T-helper 1 cell treated with Interleukin-12 subunit alpha and Interleukin-12 subunit beta and Interleukin-4 antibody, amounts not matched to agents 30 μg/mL and 1 μg/mL, for 36 hours (primary cell): Measurements from ENCODE around the gene FAM32A.

ENCODE experiments used
- H3K27ac Mint-ChIP-seq: one replicate; pipeline ENCODE4 v1.8.0; 2021; ENCODE audit warnings: mild to moderate bottlenecking, mixed read lengths
- H3K27me3 Mint-ChIP-seq: one replicate; pipeline ENCODE4 v1.8.0; 2021; ENCODE audit warnings: low read depth, mixed read lengths
- H3K36me3 Mint-ChIP-seq: one replicate; pipeline ENCODE4 v1.8.0; 2021; ENCODE audit warnings: low read depth, mixed read lengths
- H3K4me1 Mint-ChIP-seq: one replicate; pipeline ENCODE4 v1.8.0; 2021; ENCODE audit warnings: low read depth, mixed read lengths
- H3K4me3 Mint-ChIP-seq: one replicate; pipeline ENCODE4 v1.8.0; 2021; ENCODE audit warnings: mild to moderate bottlenecking, moderate library complexity, mixed read lengths
- H3K9me3 Mint-ChIP-seq: one replicate; pipeline ENCODE4 v1.8.0; 2021; ENCODE audit warnings: mixed read lengths

The FAM32A gene

DNA sequence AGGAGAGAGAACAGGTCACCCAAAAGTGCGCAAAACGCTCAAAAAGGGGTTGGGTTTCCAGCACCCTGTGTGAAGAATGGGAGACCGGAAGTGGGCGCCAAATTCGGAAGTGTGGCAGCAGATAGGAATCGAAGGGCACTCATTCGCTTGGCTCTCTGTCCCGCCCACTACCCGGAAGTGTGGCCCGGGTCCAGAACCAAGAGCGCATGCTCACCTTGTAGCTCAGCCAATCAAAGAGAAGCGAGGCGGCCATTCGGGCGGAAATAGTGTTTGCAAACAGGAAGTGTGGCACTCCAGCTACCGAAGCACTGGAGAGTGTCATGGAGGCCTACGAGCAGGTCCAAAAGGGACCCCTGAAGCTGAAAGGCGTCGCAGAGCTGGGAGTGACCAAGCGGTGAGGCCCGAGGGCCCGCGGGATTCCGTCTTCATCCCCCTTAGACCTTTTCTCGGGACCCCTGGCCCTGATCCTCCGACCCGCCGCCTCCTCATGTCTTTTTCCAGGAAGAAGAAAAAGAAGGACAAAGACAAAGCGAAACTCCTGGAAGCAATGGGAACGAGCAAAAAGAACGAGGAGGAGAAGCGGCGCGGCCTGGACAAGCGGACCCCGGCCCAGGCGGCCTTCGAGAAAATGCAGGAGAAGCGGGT, at the start of gene FAM32A:
FAM32A (plus strand) TSS at position 288 of the 645 bp plus-strand sequence; CDS start at position 321, 33 bp downstream.
- Mint-ChIP-seq H3K4me1 (peaks cover 28% of the 10 kb centered on the region), H3K4me3 (peak within 1 kb of the TSS; percentile 88), H3K9me3 (no peaks in the 10 kb centered on the region)

DNA sequence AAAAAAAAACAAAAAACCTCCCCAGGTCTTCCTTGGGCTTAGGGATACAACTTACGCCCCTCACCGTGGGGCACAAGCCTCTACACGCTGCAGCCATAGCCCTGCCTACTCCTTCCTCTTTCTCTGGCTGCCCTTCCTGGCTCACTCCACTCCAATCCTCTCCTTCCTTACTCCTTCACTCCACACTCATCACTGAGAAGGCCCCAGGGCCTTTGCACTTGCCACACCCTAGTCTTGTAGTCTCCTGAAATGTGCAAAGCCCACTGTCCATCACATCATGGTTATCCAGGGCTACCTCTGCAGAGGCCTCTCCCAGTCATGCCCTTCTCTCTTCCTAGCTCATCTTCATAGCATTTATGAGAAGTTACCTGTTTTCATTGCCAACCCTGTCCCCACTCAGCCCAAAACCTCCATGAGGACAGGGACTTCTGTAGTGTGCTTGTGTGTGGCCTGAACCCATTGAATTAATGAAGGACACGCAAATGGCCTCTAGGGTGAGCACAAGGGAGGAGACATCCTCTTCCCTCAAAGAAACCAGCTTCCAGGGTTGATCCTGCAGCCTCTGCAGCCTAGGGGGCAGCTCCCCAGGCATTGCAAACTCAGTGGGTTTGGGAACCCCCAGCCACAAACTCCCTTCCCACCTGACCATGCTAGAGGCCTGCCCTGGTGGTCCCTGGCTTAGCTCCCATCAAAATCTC, 49.6 kb upstream of the FAM32A start:
- Mint-ChIP-seq H3K36me3 (peaks cover 43% of the 10 kb centered on the region), H3K9me3 (peaks cover 11% of the 10 kb centered on the region), H3K27ac (no peak overlapping the region)

More for the DNA sequence above, at the start of gene FAM32A:
- Mint-ChIP-seq H3K27ac (peak within 1 kb of the TSS; percentile 86), H3K27me3 (no peaks in the 10 kb centered on the region), H3K36me3 (peaks cover 26% of the 10 kb centered on the region)

DNA sequence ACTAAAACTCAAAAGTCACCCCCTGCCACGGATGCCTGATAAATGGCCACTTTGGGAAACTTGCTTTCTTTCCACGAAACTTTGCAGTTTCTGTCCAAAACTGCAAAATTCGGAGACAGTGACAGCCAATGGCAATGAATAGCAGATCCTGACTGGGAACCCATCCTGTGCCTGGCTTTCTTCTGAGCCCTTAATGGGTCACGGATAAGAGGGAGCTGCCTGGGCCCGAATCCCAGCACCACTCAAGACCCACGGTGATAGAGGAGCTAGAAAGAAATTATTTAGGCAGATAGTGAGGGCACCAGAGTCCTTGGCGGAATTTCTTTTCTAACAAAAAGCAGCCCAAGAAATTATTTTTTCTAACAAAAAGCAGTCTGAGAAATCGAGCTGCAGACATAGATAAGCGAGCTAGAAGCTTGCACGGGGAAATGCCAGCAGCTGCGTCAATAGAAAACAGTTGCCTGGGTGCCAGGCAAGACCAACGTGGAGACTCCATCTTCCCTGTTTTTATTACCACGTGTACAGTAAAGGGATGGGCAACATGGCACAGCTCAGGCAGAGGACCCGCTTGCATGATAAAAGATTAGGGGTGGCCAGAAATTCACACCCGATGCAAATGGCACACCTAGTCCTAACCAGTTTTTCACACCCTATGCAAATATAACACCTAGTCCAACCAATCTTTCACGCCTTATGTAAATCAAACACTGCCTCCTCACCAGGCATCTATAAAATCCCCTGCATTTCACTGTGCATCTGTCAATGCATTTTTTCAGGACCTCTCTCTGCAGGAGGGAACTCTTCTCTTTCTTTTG, 48.8 kb upstream of the FAM32A start:
- peaks cover 6% of the 10 kb centered on the region for H3K9me3 Mint-ChIP-seq
- no peaks in the 10 kb centered on the region for H3K27me3 Mint-ChIP-seq
- peaks cover 37% of the 10 kb centered on the region for H3K36me3 Mint-ChIP-seq
- H3K27ac Mint-ChIP-seq: no peak overlapping the region
- no peak overlapping the region for H3K4me3 Mint-ChIP-seq
- peaks cover 28% of the 10 kb centered on the region for H3K4me1 Mint-ChIP-seq

More for the DNA sequence above, 49.6 kb upstream of the FAM32A start:
- Mint-ChIP-seq H3K4me1 (peaks cover 22% of the 10 kb centered on the region), H3K4me3 (no peak overlapping the region), H3K27me3 (no peaks in the 10 kb centered on the region)

DNA sequence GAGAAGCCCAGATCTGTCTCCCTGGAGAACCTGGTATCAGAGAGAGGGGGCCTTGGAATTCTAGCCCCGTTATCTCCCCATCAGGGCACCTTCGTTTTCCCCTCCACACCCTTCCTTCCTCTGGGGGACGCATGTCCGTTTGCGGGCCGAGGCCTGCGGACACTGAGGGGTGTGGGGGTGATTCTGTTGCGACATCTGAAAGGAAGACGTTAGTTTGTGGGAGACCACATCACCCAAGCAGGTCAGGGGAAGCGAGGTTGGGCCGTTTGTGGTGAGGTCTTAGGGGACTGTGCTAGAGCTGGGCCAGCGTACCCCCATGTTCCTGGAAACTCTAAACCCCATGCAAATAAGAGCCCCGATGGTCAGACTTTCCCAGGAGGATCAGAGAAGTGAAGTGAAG, 45.5 kb upstream of the FAM32A start:
- peaks cover 15% of the 10 kb centered on the region for H3K36me3 Mint-ChIP-seq
- no peaks in the 10 kb centered on the region for H3K27me3 Mint-ChIP-seq
- H3K4me3 Mint-ChIP-seq: peak overlapping the region; percentile 26
- peaks cover 36% of the 10 kb centered on the region for H3K4me1 Mint-ChIP-seq
- H3K9me3 Mint-ChIP-seq: peaks cover 3% of the 10 kb centered on the region
- peak overlapping the region; percentile 71 for H3K27ac Mint-ChIP-seq

DNA sequence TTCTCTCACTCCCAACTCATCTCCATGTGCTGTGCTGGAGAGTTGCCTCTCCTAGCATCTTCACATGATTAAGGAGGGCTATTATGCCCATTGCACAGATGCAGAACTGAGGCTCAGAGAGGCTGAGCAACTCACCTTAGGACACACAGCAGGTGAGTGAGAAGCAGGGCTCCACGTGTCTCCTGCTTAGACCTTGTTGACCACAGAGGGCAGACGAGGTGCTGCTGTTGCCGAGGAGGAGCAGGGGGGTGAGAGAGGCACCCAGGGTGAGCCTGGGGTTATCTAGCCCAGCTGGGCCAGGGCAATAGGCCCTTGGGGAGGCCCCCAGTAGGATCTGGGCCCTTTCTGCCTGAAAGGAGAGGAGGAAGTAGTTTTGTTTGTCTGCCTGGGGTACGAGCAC, 44.2 kb upstream of the FAM32A start:
- H3K27me3 Mint-ChIP-seq: no peaks in the 10 kb centered on the region
- peaks cover 14% of the 10 kb centered on the region for H3K36me3 Mint-ChIP-seq
- H3K27ac Mint-ChIP-seq: peak overlapping the region; percentile 8
- H3K9me3 Mint-ChIP-seq: peaks cover 3% of the 10 kb centered on the region
- H3K4me1 Mint-ChIP-seq: peaks cover 42% of the 10 kb centered on the region
- H3K4me3 Mint-ChIP-seq: peak overlapping the region; percentile 35

DNA sequence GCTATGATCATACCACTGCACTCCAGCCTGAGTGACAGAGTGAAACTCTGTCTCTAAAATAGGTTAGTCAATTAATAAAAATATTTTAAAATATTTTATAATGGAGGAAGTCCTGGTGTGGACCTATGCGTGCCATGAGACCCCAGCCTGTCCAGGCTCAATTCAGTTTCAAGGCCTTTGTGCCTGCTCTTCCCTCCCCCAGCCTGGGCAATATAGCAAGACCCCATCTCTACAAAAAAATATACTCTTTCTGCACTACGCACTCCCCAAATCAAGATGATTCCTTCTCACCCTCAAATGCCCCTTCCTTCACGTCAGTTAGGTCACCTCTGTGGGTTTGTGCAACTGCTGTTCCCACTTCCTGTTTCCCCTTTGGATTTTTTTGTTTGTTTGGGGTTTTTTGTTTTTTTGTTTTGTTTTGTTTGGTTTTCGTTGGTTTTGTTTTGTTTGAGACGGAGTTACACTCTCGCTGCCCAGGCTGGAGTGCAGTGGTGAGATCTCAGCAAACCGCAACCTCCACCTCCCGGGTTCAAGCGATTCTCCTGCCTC, 43.1 kb upstream of the FAM32A start:
- H3K4me1 Mint-ChIP-seq: peaks cover 43% of the 10 kb centered on the region
- peaks cover 3% of the 10 kb centered on the region for H3K9me3 Mint-ChIP-seq
- peaks cover 18% of the 10 kb centered on the region for H3K36me3 Mint-ChIP-seq
- H3K4me3 Mint-ChIP-seq: peak overlapping the region; percentile 26
- peak overlapping the region; percentile 68 for H3K27ac Mint-ChIP-seq
- H3K27me3 Mint-ChIP-seq: no peaks in the 10 kb centered on the region

DNA sequence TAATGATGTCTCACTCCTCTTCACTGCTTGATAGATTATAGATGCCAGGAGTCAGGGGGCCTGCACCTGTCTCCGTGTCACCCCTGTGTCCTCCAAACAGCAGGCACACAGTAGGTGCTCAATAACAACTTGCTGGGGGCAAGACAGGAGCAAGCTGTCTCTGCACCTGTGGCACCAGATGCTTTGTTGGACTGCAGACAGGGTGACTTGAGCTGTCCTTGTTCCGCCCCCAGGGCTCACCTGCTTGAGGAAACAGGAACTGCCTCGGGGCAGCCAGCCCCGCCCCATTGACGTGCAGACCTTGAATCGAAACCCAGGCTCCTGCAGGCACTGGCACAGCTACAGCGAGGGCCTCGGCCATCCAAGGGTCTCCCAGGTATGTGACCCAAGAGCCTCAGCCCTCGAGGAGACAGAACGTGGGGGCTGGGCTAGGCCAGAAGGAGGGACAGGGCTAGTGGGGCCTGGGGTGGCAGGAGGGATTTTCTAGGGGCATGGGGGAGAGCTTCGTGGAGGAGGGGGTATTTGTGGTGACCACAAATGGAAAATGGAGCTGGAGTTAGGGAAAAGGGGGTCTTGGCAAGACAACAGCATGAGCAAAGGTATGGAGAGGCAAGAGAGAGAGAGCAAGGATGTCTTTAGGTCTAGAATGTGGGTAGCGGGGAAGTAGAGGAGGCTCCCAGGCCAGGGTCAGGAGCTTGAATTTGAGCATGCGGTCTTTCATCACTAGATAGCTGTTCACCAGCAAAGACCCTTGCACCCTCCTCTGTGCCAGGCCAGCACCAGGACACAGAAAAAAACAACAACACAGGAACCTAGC, 41.6 kb upstream of the FAM32A start, which contains the start of gene HSH2D:
HSH2D (plus strand) TSS at position 287 of the 817 bp plus-strand sequence. CDS start 5,066 bp downstream, outside the sequence.
- Mint-ChIP-seq H3K4me1 (peaks cover 43% of the 10 kb centered on the region), H3K27me3 (no peaks in the 10 kb centered on the region), H3K27ac (peak within 1 kb of the TSS; percentile 99), H3K36me3 (peaks cover 18% of the 10 kb centered on the region), H3K9me3 (peaks cover 3% of the 10 kb centered on the region), H3K4me3 (peak within 1 kb of the TSS; percentile 99)

DNA sequence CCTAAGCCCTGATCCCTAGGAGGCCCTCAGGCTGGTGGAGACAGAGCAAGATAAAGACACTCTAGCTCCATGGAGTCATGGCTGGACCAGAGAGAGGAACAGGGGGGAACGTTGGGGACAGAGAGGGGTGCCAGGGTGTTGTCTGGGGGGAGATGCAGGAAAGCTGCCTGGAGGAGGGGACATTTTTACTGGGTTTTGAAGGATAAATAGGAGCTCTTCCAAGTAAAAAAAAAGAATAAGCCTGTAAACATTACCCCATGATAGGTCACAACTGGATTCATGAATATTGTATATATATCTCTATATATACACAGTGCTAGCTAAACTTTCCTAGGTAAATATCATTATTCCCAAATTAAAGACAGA, 41.0 kb upstream of the FAM32A start:
- H3K36me3 Mint-ChIP-seq: peaks cover 23% of the 10 kb centered on the region
- peak overlapping the region; percentile 99 for H3K4me3 Mint-ChIP-seq
- H3K27ac Mint-ChIP-seq: peak overlapping the region; percentile 99
- H3K27me3 Mint-ChIP-seq: no peaks in the 10 kb centered on the region
- peaks cover 43% of the 10 kb centered on the region for H3K4me1 Mint-ChIP-seq
- H3K9me3 Mint-ChIP-seq: peaks cover 3% of the 10 kb centered on the region

DNA sequence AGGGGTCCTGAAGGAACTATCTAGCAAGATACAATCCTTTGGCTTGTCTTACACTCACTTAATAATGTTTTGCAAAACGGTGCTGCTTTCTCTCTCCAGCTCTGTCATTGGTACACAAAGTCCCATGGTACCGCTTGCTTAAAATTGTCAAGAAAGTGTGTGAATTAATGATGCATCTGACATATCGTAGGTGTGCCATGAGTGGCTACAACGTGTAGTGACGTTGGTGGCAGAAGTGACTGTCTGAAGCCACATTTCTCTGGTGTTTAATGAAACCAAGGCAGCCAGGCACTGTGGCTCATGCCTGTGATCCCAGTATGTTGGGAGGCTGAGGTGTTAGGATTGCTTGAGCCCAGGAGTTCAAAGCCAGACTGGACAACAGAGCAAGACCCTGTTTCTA, 39.1 kb upstream of the FAM32A start:
- Mint-ChIP-seq H3K36me3 (peaks cover 30% of the 10 kb centered on the region), H3K9me3 (peaks cover 3% of the 10 kb centered on the region), H3K4me3 (peak overlapping the region; percentile 99), H3K4me1 (peaks cover 42% of the 10 kb centered on the region), H3K27ac (peak overlapping the region; percentile 52), H3K27me3 (no peaks in the 10 kb centered on the region)

DNA sequence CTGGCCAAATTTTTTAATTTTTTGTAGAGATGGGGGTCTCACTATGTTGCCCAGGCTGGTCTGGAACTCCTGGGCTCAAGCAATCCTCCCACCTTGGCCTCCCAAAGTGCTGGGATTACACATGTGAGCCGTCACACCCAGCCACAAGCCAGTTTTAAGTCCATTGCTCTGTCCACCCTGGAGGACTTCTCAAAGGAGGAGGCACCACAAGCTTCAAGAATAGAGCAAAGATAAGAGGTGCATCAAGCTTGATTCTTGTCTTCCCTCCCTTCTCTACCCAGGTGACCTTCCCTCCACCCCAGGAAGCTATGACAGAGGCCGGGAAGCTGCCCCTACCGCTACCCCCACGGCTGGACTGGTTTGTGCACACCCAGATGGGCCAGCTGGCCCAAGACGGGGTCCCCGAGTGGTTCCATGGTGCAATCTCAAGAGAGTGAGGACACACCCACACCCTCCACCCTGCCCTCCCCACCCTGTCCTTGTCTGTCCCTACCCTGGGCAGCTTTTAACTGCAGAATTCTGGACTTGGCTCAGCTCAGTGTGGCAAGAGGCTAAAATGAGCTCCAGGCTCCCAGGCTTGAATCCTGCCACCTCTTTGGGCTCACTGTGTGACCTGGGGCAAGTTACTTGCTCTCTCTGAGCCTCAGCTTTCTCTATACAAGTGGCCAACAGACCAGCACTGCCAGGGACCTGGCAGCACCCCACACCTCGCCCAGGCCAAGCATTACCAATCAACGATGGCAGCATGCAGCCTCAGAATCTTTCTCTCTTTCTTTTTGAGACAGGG, 36.6 kb upstream of the FAM32A start:
- H3K4me3 Mint-ChIP-seq: peak overlapping the region; percentile 36
- H3K27ac Mint-ChIP-seq: peak overlapping the region; percentile 57
- no peaks in the 10 kb centered on the region for H3K27me3 Mint-ChIP-seq
- peaks cover 30% of the 10 kb centered on the region for H3K4me1 Mint-ChIP-seq
- peaks cover 41% of the 10 kb centered on the region for H3K36me3 Mint-ChIP-seq
- H3K9me3 Mint-ChIP-seq: no peaks in the 10 kb centered on the region

DNA sequence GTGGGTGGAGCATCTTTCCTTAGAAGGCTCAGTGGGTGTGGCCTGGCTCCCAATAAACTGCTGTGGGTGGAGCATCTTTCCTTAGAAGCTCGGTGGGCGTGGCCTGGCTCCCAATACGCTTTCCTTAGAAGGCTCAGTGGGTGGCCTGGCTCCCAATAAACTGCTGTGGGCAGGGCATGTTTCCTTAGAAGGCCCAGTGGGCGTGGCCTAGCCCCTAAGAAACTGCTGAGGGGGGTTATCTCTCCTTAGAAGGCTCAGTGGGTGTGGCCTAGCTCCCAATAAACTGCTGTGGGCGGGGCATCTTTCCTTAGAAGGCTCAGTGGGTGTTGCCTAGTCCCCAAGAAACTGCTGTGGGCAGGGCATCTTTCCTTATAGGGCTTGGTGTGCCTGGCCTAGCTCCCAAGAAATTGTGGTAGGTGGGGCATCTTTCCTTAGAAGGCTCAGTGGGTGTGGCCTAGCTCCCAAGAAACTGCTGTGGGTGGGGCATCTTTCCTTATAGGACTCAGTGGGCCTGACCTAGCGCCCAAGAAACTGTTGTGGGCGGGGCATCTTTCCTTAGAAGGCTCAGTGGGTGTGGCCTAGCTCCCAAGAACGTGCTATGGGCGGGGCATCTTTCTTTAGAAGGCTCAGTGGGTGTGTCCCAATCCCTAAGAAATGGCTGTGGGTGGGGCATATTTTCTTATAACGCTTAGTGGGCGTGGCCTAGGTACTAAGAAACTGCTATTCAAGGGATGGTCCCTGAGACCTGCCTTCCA, 31.5 kb upstream of the FAM32A start:
- no peaks in the 10 kb centered on the region for H3K9me3 Mint-ChIP-seq
- peaks cover 25% of the 10 kb centered on the region for H3K4me1 Mint-ChIP-seq
- H3K36me3 Mint-ChIP-seq: peaks cover 68% of the 10 kb centered on the region
- H3K27me3 Mint-ChIP-seq: no peaks in the 10 kb centered on the region
- no peak overlapping the region for H3K4me3 Mint-ChIP-seq
- no peak overlapping the region for H3K27ac Mint-ChIP-seq

DNA sequence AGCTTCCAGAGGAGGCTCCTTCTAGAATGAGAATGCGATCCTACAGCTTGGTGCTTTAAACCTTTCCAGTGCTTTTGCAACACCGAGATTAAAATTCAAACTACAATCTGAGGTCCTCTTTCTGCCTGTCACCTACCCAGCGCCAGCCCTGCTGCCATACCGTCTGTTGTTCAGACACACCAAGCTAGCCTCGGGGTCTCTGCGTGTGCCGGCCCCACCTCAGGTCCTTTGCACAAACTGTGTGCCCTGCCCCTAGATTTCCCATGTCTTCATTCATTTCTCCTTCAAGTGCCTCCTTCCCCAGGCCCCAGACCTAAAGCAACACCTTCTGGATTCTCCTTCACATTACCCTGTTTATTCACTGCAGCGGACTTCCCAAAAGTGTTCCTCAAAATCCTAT, 30.7 kb upstream of the FAM32A start:
- Mint-ChIP-seq H3K27ac (no peak overlapping the region), H3K4me3 (no peak overlapping the region), H3K9me3 (no peaks in the 10 kb centered on the region), H3K27me3 (no peaks in the 10 kb centered on the region), H3K4me1 (peaks cover 17% of the 10 kb centered on the region), H3K36me3 (peaks cover 60% of the 10 kb centered on the region)
